HG03103 (cell line): ENCODE results near the gene TUBB4B.

Experiments
- ATAC-seq: cut with Tn5 transposase; IDR thresholded peaks from one replicate; pipeline ENCODE4 v1.9.1; 2021; ENCODE audit warnings: low read depth; ENCODE audit not compliant: unreplicated experiment

Gene TUBB4B

GRCh38 chr9:137224830-137225694 lies 16.0 kb upstream of the TUBB4B start, which contains the start of gene CYSRT1:
Gene CYSRT1 (plus strand): TSS chr9:137225174. CDS start chr9:137225622, 448 bp downstream.
- no peak for ATAC-seq

GRCh38 chr9:137225699-137226331 lies 15.3 kb upstream of the TUBB4B start:
- ATAC-seq: no peak

GRCh38 chr9:137226338-137227053 lies 14.6 kb upstream of the TUBB4B start:
- no peak for ATAC-seq

- no peak for ATAC-seq
These were observed 13.8 kb upstream of the TUBB4B start, which contains the start of gene RNF224 for GRCh38 chr9:137227054-137227852. Gene RNF224 (plus strand): TSS chr9:137227502. CDS start chr9:137228336, 834 bp downstream.

GRCh38 chr9:137227853-137228505 lies 13.1 kb upstream of the TUBB4B start:
- no peak for ATAC-seq

- no peak for ATAC-seq
These were observed 12.6 kb upstream of the TUBB4B start for GRCh38 chr9:137228506-137228967.

- ATAC-seq: no peak
These were observed 11.9 kb upstream of the TUBB4B start for GRCh38 chr9:137228968-137229896.

GRCh38 chr9:137229903-137230704 lies 11.0 kb upstream of the TUBB4B start:
- no peak for ATAC-seq

GRCh38 chr9:137230705-137231371 lies 10.2 kb upstream of the TUBB4B start, which contains the start of gene SLC34A3:
Gene SLC34A3 (plus strand): TSS chr9:137230901. CDS start chr9:137231703, 802 bp downstream.
- no peak for ATAC-seq

- no peak for ATAC-seq
These were observed 9.6 kb upstream of the TUBB4B start for GRCh38 chr9:137231372-137232039.

- no peak for ATAC-seq
These were observed 9.0 kb upstream of the TUBB4B start for GRCh38 chr9:137232101-137232500.

GRCh38 chr9:137232510-137232909 lies 8.6 kb upstream of the TUBB4B start:
- no peak for ATAC-seq

- no peak for ATAC-seq
These were observed 7.7 kb upstream of the TUBB4B start for GRCh38 chr9:137233143-137233980.

- ATAC-seq: no peak
These were observed 6.9 kb upstream of the TUBB4B start for GRCh38 chr9:137234055-137234697.

- no peak for ATAC-seq
These were observed 6.2 kb upstream of the TUBB4B start for GRCh38 chr9:137234758-137235423.
